Measurements from ENCODE around the gene DYNLT1. TPM values are rescaled to one million over a fixed set of nuclear protein-coding genes. Genes with fewer than 3 reads are reported as not detected.
A peak's percentile ranks its signal among the peaks of the same experiment; 100 is the strongest.

DYNLT1 gene
- total RNA-seq, 1 experiment from 2014 or later = 136 TPM

DNA sequence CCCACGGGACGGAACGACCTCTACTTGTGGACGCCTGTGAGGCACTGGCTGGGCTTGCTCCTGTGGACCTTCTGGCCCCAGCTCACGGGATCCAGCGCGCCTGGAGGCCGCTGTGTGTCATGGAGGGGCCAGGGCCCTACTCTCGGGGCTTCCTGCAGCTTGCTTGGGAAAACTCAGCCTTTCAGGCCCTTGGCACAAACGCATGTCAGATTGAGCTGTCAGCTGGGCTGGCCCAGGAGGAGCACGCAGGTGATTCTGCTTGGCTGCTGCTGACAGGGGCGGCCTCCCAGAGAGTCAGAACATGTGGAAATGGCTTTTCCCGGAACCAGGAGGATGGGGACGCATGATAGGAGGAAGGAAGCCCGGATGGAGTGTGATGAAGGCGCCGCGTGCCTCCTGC lies 44.9 kb downstream of the DYNLT1 start:
- no peaks in the 10 kb centered on the region for H3K4me1 ChIP-seq (replicated peaks)
- no peak for DNase-seq (ENCODE audit: low read depth in 1 of 2, low spot score in 2 of 2)
- H3K36me3 ChIP-seq = peaks cover 32% of the 10 kb centered on the region
- H3K27ac ChIP-seq = no peak overlapping the region
- H3K27me3 ChIP-seq (replicated peaks) = no peaks in the 10 kb centered on the region
- no peaks in the 10 kb centered on the region for H3K9me3 ChIP-seq (replicated peaks)
- no peak overlapping the region for H3K4me3 ChIP-seq

DNA sequence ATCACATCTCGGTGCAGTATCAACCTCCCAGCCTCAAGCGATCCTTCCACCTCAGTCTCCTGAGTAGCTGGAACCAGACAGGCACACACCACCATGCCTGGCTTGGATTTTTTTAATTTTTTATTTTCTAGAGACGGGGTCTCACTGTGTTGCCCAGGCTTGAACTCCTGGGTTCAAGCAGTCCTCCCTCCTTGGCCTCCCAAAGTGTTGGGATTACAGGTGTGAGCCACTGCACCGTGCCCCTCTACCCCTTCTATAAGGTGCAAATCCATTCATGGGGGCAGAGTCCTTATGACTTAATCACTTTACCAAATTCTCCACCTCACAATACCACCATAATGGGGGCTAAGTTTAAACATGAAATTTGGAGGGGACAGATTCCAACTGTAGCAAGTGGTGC lies 47.0 kb downstream of the DYNLT1 start:
- Histone ChIP-seq H3K36me3 (peaks cover 39% of the 10 kb centered on the region), H3K27me3 (replicated peaks) (no peaks in the 10 kb centered on the region), H3K4me1 (replicated peaks) (no peaks in the 10 kb centered on the region), H3K27ac (no peak overlapping the region), H3K9me3 (replicated peaks) (no peaks in the 10 kb centered on the region), H3K4me3 (no peak overlapping the region)
- DNase-seq (ENCODE audit: low read depth in 1 of 2, low spot score in 2 of 2) = no peak

DNA sequence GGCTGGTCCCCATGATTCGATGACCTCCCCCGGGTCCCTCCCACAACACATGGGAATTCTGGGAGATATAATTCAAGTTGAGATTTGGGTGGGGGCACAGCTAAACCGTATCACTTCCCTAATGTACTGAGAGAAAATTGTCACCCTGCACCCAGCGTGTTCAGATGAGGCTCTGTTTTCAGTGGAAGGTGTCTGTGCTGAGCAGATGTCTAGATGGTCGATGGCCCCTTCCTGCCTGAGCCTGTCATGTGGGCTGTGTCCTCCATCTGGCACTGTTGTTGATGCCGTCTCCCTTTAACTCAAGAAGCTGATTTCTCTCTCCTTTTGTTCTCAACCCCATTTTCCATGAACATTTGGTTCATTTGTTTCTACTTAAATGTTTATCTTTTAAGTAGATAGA lies 47.7 kb downstream of the DYNLT1 start:
- H3K9me3 ChIP-seq (replicated peaks) = no peaks in the 10 kb centered on the region
- no peaks in the 10 kb centered on the region for H3K27me3 ChIP-seq (replicated peaks)
- H3K36me3 ChIP-seq = peaks cover 46% of the 10 kb centered on the region
- H3K4me3 ChIP-seq = no peak overlapping the region
- no peak for DNase-seq (ENCODE audit: low read depth in 1 of 2, low spot score in 2 of 2)
- H3K27ac ChIP-seq = no peak overlapping the region
- no peaks in the 10 kb centered on the region for H3K4me1 ChIP-seq (replicated peaks)

DNA sequence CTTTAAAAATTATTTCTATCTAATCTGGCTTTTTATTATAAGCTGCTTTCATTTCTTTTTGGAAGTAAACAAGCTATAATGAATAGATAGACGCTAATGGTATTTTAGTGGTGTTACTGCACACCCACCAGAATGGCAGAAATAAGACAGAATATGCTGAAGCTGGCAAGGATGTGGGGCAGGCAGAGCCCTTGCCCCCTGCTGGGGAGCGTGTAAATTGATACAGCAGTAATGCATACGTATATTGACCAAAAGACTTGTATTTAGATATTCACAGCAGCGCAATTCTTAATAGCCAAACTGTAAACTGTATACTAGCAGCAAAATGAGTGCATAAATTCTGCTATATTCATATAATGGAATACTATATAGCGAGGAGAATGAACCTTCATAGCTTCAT lies 49.3 kb downstream of the DYNLT1 start:
- Histone ChIP-seq H3K27ac (no peak overlapping the region), H3K27me3 (replicated peaks) (no peaks in the 10 kb centered on the region), H3K36me3 (peaks cover 49% of the 10 kb centered on the region), H3K9me3 (replicated peaks) (no peaks in the 10 kb centered on the region), H3K4me1 (replicated peaks) (no peaks in the 10 kb centered on the region), H3K4me3 (no peak overlapping the region)
- DNase-seq (ENCODE audit: low read depth in 1 of 2, low spot score in 2 of 2) = no peak

DNA sequence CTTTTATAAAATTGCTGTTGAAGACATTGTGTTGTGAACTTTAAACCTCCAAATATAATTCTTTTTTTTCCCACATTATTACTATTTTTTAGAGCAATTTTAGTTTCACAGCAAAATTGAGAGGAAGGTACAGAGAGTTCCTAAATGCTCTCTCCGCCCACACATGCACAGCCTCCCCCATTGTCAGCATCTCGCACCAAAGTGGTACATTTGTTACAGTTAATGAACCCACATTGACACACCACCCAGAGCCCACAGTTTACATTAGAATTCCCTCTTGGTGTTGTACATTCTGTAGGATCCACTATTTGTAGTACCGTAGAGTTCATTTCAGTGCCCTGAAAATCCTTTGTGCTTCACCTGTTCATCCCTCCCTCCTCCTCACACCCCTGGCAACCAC lies 50.9 kb downstream of the DYNLT1 start:
- H3K4me1 ChIP-seq (replicated peaks) = no peaks in the 10 kb centered on the region
- no peaks in the 10 kb centered on the region for H3K27me3 ChIP-seq (replicated peaks)
- peaks cover 50% of the 10 kb centered on the region for H3K36me3 ChIP-seq
- no peak overlapping the region for H3K27ac ChIP-seq
- H3K9me3 ChIP-seq (replicated peaks) = no peaks in the 10 kb centered on the region
- H3K4me3 ChIP-seq = no peak overlapping the region
- peak in 1 of 2 experiments; percentile 15 for DNase-seq (ENCODE audit: low read depth in 1 of 2, low spot score in 2 of 2)

DNA sequence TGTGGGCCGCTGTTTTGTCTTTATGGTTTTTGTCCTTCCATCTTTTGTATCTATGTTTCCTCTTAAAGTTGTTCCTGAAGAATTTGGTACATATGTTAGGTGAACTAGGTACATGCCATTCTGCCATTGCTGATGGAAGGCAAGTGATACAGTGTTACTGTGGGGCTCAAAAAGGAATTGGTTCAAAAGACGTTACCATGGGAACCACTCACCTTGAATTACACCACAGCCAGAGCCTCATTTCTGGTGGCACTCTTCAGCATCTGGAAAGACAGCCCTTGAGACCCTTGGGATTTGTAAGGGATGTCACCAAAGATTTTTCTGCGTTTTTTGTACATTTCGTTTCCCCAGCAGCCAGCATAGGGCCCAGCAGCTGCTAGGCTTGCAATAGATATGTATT lies 52.7 kb downstream of the DYNLT1 start:
- DNase-seq (ENCODE audit: low read depth in 1 of 2, low spot score in 2 of 2) = no peak
- Histone ChIP-seq H3K27ac (no peak overlapping the region), H3K27me3 (replicated peaks) (no peaks in the 10 kb centered on the region), H3K9me3 (replicated peaks) (no peaks in the 10 kb centered on the region), H3K4me1 (replicated peaks) (no peaks in the 10 kb centered on the region), H3K36me3 (peaks cover 59% of the 10 kb centered on the region), H3K4me3 (no peak overlapping the region)

DNA sequence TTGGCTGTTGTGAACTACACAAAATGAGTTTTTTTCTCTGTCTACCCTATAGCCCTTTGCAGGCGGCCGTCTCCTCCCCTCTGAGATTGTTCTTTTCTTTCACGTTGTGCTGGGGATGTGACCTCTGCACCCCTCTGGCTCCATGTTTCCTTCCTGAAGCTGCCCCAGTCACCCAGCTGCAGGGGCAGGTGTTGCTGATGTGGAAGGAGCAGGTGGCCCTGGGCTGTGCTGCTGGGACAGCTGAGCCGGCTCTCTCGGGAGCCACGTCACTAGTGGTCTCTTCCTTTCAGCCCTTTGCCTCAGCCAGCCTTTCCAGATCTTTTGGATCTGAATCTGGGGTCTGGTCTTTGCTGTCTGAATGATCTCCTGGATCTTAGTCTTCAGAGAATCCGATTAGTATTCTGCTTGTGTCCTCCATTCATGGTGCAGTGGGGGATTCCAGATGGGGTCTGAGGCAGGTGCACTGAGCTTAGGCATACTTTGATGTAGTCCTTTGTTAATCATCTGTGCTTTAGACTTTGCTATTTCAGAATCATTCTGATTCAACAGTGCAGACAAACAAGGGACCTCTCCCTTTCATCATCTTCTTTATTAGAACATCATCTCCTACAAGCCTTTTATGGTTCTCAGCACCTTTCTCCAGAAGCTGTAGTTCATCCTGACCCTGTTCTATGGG lies 53.3 kb downstream of the DYNLT1 start:
- H3K27me3 ChIP-seq (replicated peaks) = no peaks in the 10 kb centered on the region
- DNase-seq (ENCODE audit: low read depth in 1 of 2, low spot score in 2 of 2) = no peak
- no peak overlapping the region for H3K27ac ChIP-seq
- peaks cover 64% of the 10 kb centered on the region for H3K36me3 ChIP-seq
- no peaks in the 10 kb centered on the region for H3K9me3 ChIP-seq (replicated peaks)
- no peak overlapping the region for H3K4me3 ChIP-seq
- no peaks in the 10 kb centered on the region for H3K4me1 ChIP-seq (replicated peaks)

DNA sequence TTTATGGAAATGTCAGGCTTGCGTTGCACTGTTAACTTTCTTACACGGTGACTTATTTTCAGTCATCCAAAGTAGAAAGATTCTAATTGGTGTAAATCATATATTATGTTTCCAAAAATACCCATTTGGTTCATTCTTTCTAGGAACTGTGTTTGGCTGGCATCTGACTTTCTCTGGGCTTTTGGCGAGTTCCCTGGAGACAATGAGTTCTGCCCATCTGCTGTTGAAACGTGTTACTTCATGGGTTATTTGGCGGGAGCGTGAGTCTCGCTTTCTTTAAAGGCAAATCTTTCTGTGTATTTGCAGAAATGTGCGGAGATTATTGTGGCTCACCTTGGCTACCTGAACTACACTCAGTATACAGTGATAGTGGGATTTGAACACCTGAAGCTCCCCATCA lies 55.2 kb downstream of the DYNLT1 start:
- Histone ChIP-seq H3K36me3 (peaks cover 71% of the 10 kb centered on the region), H3K27me3 (replicated peaks) (no peaks in the 10 kb centered on the region), H3K4me1 (replicated peaks) (no peaks in the 10 kb centered on the region), H3K4me3 (no peak overlapping the region), H3K9me3 (replicated peaks) (no peaks in the 10 kb centered on the region), H3K27ac (no peak overlapping the region)
- DNase-seq (ENCODE audit: low read depth in 1 of 2, low spot score in 2 of 2) = no peak

DNA sequence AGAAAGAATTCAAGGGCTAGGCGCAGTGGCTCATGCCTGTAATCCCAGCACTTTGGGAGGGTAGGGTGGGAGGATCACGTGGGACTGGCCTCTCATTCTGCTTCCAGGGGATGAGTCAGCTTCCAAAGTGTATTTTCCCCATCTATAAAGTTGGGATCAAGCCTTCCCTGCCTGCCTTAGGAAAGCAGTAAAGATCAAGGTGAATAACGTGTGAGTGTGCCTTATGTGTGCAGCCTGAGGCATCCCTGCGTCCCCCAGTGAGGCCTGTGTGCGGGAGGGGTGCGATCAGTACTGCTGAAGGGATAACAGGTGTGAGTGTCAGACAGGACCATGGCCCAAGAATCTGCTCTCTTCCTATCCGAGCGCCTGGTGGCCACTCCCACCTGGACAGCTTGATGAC lies 57.9 kb downstream of the DYNLT1 start:
- no peaks in the 10 kb centered on the region for H3K27me3 ChIP-seq (replicated peaks)
- H3K9me3 ChIP-seq (replicated peaks) = no peaks in the 10 kb centered on the region
- H3K4me3 ChIP-seq = no peak overlapping the region
- no peaks in the 10 kb centered on the region for H3K4me1 ChIP-seq (replicated peaks)
- H3K27ac ChIP-seq = no peak overlapping the region
- no peak for DNase-seq (ENCODE audit: low read depth in 1 of 2, low spot score in 2 of 2)
- H3K36me3 ChIP-seq = peaks cover 68% of the 10 kb centered on the region

Other genes starting within 250 kb of the DYNLT1 start
- 28.4 and 41.3 TPM in 2 replicates for gene TMEM181, start 84.7 kb downstream of the DYNLT1 start, total RNA-seq (2014; rRNA removed; shearing (Covaris generic))
- gene SYTL3, start 5.3 kb upstream of the DYNLT1 start, total RNA-seq (2014; rRNA removed; shearing (Covaris generic)) = 14.7 and 17.5 TPM in 2 replicates
- gene EZR, start 174.6 kb upstream of the DYNLT1 start, total RNA-seq (2014; rRNA removed; shearing (Covaris generic)) = 202 and 246 TPM in 2 replicates

Data from SJSA1 (cell line).